GM18517 (cell line): ENCODE data around the gene DOCK2.
"Not testable (repeated sequence)": the region's sequence is repeated elsewhere in the genome, so short reads cannot be mapped to it uniquely, and the experiment has no call there.

Experiments
- ATAC-seq: cut with Tn5 transposase; IDR thresholded peaks from one replicate; pipeline ENCODE4 v1.9.1; 2021; ENCODE audit warnings: mild to moderate bottlenecking, moderate library complexity; ENCODE audit not compliant: unreplicated experiment

Gene DOCK2

GRCh38 chr5:169711551-169712225, 74.6 kb downstream of the DOCK2 start:
- ATAC-seq, result no peak

- ATAC-seq, result no peak
These were observed 75.4 kb downstream of the DOCK2 start for GRCh38 chr5:169712428-169712827.

DNA sequence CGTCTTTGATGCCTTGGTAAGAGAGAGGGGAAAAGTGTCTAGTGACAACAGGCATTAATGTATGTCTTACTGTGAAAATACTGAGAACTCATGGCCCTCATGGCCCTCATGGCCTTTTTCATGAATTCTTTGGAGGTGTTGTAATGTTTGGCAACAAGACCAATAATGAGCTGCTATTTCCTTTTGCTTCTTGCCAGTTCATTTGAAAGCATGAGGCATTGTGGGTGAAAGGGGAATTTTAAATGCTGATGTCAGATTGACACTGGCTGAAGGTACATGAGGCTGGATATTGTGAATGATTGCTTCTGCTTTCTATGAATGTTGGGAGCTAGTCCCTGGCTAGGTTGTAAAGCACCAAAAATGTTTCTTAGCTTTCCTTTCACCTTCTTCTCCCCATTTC, 79.2 kb downstream of the DOCK2 start:
- no peak for ATAC-seq

DNA sequence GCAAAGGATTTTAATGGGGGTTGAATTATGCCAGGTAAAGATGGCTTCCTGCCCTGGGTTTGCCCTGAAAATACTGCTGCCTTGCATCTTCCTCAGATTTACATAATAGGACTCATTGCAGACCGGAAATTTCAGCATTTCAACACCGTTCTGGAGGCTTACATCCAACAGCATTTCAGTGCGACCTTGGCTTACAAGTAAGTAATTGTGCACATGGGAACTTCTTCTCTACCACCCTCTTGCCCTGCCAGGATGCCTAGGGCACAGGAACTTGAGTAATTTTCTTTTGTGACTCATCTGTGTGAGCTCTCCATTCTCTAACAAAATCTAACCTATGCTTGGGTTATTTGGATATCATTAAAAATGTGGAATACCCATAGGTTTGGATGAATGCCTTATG, 80.2 kb downstream of the DOCK2 start:
- ATAC-seq, result no peak

- peak; percentile 61 for ATAC-seq
These were observed 82.6 kb downstream of the DOCK2 start for GRCh38 chr5:169719360-169720314.

GRCh38 chr5:169721771-169722170, 84.7 kb downstream of the DOCK2 start:
- no peak for ATAC-seq

GRCh38 chr5:169723103-169723831, 86.2 kb downstream of the DOCK2 start:
- no peak for ATAC-seq

DNA sequence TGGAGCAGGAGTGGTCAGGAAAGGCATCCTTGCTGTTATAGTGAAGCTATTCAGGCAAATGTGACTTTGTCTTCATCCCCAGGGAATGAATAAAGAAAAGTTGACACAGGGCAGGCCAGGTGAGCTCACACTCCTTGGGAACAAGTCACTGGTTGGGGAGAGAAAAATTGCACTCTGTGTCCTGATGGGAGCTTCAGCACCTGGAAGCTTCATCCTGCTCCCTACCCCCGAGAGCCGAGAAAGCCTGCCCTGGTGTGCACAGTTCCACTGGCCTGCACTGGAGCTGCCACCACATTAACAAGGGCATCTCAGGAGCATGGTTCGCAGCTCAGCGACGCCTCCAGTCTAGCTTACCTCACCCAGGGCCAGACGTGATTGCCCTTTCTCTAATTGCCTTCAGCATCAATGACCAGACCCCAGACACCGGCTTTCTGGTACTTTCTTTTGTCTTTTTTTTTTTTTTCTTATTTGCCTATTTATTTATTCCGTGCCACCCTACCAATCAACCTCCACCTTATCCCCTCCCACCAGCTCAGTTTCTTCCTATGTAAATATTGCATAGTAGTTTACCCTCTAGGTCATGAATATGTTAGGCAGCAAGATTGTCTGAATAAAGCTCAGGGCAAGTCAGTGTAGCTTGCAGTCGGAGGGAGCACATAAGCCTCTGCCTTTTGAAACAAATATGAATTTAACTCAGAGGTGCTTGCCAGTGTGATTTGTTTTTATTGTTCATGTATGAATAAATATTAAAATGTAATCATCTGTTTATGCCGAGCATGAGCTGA, 87.4 kb downstream of the DOCK2 start:
- no peak for ATAC-seq

- ATAC-seq, result not testable (repeated sequence)
These were observed 88.6 kb downstream of the DOCK2 start for GRCh38 chr5:169725665-169726064.

GRCh38 chr5:169728418-169728817, 91.3 kb downstream of the DOCK2 start:
- ATAC-seq, result no peak

DNA sequence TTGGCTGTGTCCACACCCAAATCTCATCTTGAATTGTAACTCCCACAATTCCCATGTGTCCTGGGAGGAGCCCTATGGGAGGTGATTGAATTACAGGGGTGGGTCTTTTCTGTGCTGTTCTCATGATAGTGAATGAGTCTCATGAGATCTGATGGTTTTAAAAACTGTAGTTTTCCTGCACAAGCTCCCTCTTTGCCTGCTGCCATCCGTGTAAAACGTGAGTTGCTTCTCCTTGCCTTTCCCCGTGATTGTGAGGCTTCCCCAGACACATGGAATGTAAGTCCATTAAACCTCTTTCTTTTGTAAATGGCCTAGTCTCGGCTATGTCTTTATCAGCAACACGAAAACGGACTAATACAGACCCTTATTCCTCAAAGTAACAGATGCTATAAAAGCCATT, 94.1 kb downstream of the DOCK2 start:
- ATAC-seq, result no peak

- ATAC-seq, result no peak
These were observed 95.8 kb downstream of the DOCK2 start for GRCh38 chr5:169732841-169733240.

- ATAC-seq, result no peak
These were observed 98.8 kb downstream of the DOCK2 start for GRCh38 chr5:169735913-169736312.

GRCh38 chr5:169736653-169737052, 99.6 kb downstream of the DOCK2 start:
- peak; percentile 54 for ATAC-seq

- no peak for ATAC-seq
These were observed 103.4 kb downstream of the DOCK2 start for GRCh38 chr5:169740435-169740834.

GRCh38 chr5:169742771-169743296, 105.8 kb downstream of the DOCK2 start:
- no peak for ATAC-seq

GRCh38 chr5:169744336-169744735, 107.3 kb downstream of the DOCK2 start:
- ATAC-seq, result no peak

DNA sequence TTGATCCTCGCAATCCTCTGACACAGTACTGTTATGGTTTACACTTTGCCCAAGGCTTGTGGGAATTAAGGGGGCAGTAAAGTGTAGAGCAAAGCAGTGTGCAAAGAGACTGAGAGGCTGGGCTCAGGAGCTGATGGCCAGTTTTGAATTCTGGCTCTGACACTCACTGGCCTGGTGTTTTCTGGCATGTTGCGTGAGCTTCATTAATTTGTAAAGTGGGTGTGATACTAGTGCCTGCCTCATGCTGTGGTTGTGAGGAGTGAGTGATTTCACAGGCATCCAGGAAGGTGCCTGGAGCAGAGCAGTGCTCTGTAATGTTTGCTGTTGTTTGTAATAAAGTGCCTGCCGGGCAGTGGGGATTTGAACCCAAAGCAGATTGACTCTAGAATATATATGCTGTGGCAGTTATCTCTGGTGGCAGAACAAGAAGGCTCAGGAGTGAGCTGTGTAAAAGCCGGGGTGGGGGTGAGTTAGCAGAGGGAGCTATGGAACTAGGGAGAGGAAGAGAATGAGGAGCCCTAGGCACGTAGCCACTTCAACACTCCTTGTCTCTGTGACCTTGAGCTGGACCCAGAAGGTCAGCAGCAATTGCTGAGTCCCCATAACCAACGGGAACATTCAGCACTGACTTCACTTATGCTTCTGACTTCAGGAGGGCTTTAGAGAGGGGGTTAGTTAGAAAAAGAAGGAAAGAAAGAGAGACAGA, 108.5 kb downstream of the DOCK2 start:
- ATAC-seq, result no peak

DNA sequence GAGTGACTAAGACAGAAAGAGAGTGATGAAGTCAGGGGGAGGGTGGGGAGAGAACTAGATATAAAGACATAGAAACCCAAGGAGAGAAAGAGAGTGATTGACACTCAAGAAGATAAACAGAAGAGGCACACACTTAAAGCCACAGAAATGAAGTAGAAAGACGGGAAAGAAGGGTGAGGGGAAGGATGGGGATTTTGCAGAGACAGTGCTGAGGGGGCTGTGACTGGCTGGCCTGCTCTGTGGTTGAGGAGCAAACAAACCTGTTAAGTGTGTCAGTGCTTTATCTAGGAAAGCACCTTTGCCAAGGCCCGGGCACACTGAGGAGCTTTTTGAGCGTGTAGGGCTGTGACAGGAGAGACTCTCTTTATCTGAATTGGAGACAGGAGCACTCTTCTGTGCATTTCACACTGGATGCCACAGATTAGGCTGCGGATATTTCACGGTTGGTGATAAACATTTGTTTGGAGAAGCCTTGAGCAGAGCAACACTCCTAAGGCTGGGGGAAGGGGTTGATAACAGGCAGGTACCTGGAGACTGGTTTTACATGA, 109.1 kb downstream of the DOCK2 start:
- no peak for ATAC-seq
